NCI-H526 treated with DMSO at 0.1 percent for 48 hours (cell line): Measurements from ENCODE around the gene MOB3C.
A peak's percentile ranks its signal among the peaks of the same experiment; 100 is the strongest.

Source experiments
- DNase-seq: peaks from one replicate; lab custom pipeline; 2025; lab: John Stamatoyannopoulos, UW

The MOB3C gene

DNA sequence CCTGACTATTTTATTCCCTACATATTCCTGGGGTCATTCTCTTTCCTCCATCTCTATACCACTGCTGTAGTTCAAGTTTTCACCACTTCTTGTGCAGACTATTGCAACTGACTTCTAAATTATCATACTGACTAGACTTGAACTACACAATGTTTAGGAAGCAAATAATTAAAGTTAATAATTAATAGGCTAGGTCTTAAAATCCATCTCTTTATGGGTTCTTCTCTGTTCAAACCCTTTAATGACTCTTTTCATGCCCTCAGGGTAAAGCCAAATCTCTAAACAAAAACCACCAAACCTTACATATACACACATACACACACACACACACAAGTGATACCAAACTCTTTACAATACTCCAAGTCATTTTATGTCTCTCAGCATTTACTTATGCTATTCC is 22.3 kb upstream of the MOB3C start:
- peak; percentile 46 for DNase-seq

DNA sequence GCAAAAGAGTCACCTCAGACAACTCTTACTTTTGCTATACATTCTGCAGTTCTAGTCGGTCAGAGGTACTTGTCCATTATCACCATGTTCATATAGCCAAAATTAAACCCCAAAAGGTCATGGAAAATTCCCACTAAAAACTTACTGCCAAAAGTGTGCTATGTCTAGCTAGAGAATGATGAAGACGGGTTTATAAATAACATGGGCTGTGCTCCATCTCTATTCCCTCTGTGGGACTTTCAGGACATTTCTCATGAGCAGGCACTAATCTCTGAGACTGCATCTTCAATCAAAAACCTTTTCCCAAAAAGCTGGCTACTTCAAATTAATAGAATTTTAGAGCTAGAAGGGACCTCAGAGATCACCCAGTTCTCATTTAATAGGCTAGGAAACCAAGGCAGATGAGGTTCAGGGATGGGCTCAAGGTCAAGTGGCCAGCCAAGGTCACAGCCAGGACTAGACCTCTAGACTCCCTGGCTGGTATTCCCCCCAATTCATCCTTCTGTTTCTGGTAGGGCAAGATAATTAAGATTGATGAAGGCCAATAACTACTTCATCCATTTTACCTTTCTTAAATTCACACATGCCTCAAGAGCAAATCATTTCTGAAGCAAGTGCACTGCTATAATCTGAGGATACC is 21.0 kb upstream of the MOB3C start:
- DNase-seq, result no peak

DNA sequence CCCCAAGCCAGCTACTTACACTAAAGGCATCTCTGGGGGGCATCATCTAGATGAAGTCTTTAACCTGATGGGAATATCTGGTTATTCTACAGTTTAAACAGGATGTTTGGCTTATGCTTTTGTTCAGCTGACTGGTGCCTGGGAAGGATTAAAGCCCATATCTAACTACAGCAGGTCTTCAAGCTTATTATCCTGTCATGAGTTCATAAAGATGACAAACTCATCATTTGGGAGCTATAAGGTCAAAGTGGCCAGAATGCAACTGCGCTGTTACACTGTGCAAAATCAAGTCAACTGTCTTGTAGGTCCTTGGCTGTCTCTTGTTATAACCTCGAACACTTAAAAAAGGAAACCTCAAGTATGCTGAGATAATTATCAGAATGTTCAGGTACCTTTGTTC is 18.6 kb upstream of the MOB3C start:
- DNase-seq, result no peak

DNA sequence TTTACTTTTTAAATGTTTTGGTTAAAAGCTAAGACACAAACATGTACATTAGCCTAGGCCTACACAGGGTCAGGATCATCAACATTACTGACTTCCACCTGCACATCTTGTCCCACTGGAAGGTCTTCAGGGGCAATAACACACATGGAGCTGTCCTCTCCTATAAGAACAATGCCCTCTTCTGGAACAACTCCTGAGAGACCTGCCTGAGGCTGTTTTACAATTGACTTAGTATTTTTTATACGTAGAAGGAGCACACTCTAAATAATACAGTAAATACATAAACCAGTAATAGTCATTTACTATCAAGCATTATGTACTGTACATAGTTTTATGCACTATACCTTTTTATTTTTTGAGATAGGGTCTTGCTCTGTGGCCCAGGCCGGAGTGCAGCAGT is 14.1 kb upstream of the MOB3C start:
- DNase-seq, result no peak

DNA sequence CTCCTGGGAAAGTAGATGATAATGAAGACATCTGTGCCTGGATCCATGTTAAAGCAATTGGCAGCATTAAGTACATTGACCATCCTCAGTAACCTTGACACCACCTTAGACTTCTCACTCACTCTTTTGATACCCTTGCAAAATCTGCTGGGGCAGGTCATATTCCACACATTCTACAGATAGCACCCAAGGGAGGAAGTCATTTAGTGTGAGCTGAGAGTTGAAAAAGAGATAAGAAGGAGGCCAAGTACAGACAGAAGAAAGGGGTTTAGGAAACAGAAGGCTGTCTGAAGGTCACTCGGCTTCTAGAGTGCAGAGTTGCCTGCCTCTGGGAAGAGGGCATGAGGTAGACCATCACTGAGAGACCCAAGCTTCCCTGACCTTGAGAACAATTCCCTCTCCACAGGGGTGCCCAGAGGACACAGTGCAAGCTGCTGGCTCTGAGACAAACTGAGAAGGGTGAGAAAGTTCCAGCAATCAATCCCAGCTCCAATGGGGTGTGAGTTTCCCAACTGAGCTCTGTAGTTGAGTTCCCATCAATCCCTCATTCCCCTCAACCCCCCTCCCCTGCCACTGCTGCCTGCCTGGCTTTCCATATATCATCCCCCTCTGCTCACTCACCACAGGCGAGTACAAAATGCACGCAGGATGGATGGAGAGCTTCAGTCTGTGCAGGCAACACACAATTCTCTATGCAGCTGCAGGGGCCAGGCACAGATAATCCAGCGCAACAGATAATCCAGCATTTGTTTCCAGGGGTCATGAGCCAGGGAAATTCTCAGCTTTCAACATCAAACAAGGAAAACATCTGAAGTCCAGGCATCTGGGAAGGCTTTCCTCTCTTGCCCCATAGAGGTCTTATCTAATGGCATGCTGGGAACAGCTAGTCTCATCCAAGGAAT is 7.4 kb upstream of the MOB3C start:
- no peak for DNase-seq

DNA sequence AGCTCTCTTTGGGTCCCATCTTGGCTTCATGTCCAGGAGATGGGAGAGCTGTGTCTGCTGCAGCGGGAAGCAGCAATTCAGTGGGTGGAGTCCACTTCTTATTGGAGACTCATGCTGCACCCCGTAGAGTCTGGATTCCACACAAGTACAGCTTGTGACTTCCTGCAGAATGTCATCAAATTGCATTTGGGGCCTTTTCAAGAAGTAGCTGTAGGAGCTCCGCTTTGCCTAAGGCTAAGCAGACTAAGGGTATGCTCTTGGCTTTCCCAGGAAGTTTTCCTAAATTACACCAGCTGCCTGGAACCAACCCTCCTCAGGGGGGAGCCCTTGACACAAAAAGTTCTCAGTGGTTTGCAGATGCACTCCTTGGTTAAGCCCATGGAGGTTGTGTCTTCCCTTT is 5.7 kb upstream of the MOB3C start:
- DNase-seq, result no peak

DNA sequence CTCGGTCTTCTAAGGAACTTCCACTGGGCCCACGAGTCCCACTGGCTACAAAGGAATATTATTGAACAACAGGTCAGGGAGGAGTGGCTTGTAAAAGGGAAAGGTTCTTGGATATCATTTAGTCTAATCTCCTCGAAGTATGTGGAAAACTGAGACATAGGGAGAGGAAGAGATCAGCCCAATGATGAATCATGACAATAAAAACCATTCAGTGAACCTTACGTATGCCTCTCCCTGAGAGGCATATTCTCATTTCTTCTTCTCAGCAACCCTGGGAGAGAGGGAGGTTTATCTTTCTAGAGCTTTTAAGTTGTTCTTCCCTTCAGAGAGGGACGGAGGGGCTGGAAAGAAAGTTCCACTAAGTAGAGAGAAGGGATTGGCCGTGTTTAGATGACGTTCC is 5.3 kb upstream of the MOB3C start:
- no peak for DNase-seq

DNA sequence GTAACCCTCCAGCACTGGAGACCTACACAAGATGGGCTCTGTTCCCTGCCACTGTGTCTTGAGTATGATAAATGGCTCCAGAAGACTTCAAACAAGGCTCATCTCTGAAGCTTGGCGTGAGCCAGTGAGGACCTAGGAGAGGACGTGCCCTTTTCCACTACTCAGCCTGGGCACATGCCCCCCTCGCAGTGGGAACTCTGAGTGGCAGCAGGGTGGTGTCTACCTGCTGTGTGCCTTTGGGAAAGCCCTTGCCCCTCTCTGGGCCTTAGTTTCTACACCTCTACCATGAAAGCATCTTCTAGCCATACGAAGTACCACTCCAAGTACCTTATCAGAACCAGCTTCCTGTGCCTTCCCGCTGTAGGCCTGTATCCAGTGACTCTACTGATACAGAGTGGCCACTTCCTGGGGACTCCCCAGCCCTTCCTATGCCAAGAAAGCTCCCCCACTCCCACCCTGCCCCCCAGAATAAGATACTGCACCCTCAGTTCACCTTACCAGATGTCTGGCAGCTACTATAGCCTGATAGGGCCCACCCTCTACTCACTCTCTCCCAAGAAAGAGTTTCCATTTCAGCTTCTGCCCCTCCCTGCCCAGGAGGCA is 3.1 kb upstream of the MOB3C start:
- DNase-seq, result no peak

DNA sequence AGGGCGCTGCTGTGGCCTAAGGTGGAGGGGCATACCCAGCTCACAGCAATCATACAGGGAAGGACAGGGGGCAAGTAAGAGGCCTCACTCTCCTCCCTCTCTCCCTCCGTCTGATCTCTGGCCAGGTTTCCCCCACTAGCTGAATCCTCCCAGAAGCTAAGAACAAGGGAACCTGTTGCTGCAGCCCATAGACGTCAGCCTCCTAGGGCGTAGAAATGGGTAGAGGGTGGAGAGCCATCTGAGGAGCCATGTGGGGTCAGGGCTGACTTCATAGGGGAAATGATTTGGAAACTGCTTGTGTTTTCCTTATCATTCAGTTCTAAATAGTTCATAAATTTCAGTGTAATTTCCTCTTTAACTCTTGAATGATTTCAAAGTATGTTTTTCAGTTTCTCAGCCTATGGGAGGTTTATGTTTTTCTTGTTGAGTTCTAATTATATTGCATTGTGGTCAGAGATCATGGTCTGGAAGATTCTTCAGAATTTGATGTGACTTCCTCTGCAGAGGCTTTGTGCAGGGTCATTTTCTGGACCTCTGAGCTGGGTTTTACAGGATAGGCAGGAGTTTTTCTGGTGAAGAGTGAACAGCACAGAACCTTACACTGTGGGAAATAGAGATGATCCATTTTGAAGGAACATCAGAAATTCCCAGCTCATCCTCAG is 2.3 kb upstream of the MOB3C start:
- DNase-seq, result no peak

DNA sequence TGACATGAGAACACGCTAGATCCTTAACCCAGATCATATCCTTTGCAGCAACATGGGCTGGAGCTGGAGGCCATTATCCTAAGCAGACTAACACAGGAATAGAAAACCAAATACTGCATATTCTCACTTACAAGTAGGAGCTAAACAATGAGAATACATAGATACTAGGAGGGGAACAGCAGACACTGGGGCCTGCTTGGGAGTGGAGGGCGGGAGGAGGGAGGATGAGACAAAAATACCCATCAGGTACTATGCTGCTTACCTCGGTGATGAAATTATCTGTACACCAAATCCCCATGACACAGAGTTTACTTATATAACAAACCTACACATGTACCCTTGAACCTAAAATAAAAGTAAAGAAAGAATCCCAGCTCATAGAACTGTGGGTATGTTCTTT is 1.2 kb upstream of the MOB3C start:
- DNase-seq, result no peak

DNA sequence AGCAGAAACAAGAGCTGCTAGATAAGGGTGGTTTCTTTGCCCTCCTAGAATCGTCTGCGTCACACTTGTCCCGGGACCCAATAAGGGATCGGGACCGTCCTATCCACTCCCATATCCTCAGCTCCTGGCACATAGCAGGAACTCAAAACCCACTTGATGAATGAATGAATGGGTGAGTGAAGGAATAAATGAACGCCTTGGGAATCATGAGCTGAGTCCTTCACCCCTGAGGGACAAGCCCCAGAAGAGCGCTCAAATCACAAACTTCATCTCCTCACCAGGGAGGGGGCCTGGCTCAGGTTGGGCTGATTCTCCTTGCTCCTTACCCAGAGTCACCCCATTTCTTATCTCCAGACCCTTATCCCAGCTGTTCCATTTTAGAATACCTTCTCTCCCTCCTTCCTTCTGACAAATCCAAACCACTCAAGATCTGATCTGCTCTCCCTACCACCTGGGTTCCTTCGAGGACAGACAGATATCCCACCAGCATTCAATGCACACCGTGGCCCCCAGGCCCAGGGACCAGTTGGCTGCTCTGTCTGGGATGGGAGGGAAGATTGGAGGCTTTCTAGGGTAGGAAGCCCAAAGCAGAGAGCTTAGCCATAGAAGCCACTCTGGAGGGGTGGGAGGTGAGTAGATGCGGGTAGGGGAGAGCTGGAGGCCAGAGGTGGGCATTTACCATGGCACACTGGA is 643 bp upstream of the MOB3C start:
- no peak for DNase-seq

DNA sequence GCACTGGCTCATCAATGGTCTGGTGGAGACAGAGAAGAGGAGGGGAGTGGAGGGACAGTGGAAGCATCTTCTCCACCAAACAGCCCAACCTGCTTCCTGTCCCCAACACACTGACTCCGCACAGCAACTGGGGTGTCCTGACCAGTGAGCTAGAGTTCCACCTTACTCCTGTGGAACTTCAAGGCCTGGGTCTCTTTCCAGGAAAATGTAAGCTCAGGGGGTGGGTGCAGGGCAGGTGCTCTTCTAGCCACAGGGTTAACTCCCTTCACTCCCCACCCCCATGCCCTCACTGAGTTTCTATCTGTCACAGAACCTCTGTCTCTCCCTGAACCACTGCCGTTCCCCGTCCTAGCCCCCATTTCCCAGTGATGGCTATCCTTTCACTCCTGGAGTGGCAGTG is 876 bp downstream of the MOB3C start:
- DNase-seq, result no peak

DNA sequence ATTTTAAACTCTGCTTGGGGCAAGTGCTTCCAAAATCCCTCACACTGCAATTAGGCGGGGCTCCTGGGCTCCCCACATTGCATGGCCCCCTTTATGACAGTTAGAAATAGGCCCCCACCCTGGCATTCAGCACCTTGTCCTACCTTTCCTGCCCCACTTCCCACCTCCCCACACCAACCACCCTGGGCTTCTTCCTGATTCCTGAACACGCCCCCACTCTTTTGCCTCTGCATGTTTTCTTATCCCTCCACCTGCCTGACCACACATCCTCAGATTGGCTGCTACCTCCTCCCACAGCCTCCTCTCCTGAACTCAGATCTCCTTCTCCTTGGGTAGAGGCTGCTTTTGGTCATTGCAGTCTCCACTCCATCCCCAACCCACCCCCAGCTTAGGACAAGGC is 1.5 kb downstream of the MOB3C start:
- no peak for DNase-seq

DNA sequence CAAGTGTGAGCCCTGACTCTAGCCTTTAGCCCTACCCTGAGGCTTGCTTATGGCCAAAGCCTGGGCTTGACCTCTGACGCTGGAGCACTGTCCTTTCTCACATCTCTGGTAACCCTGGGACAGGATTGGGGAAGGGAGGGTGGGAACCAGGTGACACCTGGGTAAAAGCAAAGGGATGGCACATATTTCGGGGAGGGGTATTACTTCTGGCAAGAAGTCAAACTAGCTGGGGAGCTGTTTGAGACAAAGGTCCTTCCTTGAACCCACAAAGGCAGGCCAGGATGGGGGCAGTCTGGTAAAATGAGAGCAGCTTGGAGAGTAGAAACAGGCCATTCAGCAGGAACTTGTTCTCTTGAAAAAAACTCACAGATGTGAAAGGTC is 2.0 kb downstream of the MOB3C start:
- DNase-seq, result no peak

DNA sequence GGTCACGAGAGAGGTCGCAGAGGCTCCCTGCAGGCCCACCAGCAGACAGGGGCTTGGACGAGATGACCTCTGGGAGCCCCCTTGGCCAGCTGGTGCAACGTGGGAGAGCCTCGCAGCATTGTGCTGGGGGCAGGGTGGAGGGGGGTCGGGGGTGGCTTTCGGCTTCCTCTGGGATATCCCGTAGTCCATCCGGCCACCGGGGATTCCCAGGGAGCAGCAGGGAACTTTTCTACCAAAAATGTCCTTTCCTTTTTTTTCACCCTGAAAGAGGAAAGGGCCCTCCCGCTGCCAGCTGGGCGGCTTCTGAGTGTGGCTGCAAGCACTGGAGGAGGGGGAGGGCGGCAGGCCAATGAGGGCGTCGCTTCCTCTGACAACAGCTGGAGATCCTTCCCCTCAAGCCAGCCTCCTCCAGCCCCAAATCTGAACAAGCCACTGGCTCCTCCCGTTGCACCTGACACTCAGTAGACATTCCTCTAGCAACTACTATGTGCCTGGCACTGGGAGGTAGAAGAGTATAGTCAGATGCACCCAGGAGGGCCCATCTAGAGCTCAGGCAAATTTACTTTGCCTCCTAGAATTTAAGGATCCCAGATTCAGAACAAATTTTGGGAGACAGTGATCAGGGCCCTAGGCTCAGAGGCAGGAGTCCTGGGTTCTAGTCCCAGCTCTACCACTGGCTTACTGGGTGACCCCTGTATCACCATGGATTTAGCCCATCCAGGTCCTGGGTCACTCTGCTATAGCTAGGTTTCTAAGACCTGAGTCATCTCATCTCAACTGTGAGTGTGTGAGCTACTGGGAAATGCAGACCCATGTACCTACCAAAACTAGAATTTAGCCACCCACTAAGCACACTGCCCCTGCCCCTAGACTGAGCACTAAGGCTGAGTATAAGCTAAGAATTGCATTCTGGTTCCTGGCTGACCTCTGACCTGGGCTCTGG is 2.7 kb downstream of the MOB3C start:
- DNase-seq, result no peak

DNA sequence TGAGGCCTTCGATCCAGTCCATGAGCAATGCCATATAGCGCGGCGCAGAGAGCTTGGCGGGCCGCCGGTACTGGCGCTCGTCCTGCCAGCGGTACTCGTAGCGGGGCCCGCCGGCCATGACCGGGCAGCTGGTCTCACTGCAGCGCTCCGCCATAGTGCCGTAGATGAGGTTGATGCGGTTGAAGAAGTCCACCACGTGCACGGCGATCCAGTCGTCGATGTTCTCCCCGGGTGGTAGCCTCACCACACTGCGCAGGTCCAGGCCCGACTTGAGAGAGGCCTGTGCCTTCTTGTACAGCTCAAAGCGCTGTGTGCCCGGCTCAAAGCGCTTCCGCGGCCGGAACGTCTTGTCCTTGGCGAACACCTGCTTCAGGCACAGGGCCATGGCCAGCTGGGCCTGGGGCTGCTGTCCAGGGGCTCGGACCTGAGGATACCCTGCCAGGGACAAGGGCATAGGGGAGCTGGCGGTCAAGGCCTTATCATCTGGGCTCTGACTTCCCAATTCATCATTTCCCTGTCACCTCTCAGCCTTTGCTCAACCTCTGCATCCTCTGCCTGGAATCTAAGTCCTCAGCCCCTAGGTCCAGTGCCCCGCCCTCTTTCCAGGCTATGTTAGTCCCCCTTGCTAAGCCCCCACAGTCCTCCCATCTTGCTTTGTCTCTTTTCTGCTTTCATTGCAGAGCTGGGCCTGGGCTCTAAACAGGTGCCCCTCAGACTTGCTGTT is 3.5 kb downstream of the MOB3C start:
- DNase-seq, result no peak

DNA sequence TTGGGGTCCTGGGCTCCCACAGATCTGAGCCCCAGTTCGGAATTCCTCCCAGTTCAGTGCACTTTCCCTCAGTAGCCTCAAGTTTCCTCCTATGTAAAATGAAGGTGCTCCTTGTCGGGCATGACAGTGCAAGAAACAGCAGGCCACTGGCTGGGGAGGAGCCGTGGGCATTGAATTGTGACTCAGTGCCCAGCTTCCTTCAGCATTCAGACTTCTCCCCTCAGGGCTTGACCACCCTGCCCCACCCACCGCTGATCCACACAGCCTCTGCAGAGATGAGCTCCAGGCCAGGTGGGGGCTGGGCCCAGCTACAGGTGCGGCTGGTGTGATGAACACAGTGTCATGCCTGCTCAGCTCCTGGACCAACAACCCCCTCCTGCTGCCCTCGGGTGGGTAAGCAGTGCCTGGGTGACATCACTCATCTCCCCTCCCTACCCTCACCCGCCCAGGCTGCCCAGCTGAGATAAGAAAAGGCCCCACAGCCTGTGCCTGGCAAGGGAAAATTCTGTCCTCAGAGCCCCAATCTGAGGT is 4.9 kb downstream of the MOB3C start:
- no peak for DNase-seq

DNA sequence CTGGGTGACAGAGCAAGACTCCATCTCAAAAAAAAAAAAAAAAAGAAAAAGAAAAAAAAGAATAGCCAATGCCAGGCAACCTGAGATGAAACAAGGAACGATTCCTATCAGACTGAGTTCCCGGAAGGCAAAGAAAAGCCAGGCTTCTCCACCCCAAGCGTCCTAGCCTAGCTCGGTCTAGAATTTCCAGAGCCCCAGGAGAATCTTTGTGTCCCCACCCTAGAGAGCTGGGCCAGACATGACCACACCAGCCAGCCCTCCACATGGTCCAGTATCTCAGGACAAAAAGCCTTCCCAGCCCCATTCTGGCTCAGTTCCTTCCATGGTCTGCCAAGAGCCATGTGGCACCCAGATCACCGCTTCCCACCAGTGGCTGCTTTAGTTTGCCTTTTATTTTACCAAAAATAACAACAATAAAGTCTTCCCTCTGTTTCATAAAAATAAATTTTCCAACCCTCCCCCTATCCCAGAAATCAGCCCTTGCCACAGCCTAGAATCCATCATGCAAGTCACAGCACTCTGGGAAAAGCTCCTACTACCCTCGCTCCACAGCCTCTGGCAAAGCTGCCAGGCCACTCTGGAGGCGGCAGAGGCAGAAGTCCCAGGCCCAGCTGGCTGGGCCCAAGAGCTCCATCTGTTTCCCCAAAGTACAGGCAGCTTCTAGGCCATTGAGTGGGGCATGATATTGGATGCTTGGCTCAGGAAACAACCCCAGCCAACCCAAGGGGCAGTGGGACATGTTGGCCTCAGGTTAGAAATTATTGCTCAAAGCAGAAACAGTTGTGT is 9.1 kb downstream of the MOB3C start:
- DNase-seq, result no peak

DNA sequence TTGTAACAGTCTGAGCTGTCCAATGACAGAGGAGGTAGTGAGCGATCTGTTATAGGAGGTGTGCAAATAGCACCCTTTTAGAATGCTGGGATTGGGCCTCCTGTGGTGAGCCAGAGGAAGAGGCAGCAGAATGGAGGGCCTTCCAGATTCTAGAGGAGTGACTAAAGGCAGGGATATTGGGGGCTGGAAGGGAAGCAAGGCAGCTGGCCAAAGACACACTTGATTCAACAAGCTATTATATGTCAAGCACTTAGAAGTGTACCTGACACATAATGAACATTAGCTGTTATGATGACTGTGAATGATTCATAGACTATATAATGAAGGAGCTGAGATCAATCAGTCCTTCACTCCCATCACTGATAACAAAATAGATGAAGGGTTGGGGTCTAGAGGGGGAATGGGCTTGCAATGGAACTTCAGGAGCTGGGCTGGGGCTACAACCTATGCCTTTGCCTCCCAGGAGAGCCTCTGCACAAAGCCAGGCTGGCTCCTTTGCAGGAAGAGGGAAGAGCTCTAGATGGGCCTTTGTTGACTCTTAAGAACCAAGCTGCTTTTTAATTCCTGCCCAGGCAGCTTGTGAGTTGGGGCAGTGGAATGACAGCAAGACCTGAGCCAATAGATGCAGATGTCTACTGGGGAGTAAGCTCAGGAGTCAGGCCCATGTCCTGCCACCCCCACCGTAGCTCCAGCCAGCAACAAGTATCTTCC is 10.2 kb downstream of the MOB3C start:
- no peak for DNase-seq
